Endothelial cell of umbilical vein (primary cell): Measurements from ENCODE around the gene USP51.
"Not testable (repeated sequence)": the region's sequence is repeated elsewhere in the genome, so short reads cannot be mapped to it uniquely, and the experiment has no call there.

Experiments used
- CTCF ChIP-seq, 2 donors: IDR thresholded peaks; 1 replicate in 1 of 2; 2 replicates in 1 of 2; pipeline ENCODE4 v1.5.1; 2011; ENCODE audit warnings: low read length in 2 of 2, mild to moderate bottlenecking in 2 of 2, moderate library complexity in 2 of 2, control low read depth in 1 of 2, inconsistent platforms in 1 of 2, low read depth in 1 of 2; ENCODE audit not compliant: insufficient read depth in 1 of 2; ENCODE audit errors: extremely low read depth in 1 of 2
- EZH2 ChIP-seq: IDR thresholded peaks from 2 replicates; pipeline ENCODE4 v1.6.1; 2012; ENCODE audit warnings: borderline replicate concordance, low read depth, mild to moderate bottlenecking, moderate library complexity, low read length, inconsistent platforms; ENCODE audit not compliant: severe bottlenecking
- FOS ChIP-seq: IDR thresholded peaks from 2 replicates; pipeline ENCODE4 v1.6.1; 2011; ENCODE audit warnings: mild to moderate bottlenecking, low read length, moderate library complexity, borderline replicate concordance; ENCODE audit not compliant: insufficient read depth
- GATA2 ChIP-seq: IDR thresholded peaks from 2 replicates; pipeline ENCODE4 v1.7.0; 2011; ENCODE audit warnings: low read depth, mild to moderate bottlenecking, moderate library complexity, mixed read lengths, low read length; ENCODE audit not compliant: insufficient read length, insufficient read depth
- JUN ChIP-seq: IDR thresholded peaks from 2 replicates; pipeline ENCODE4 v1.6.1; 2011; ENCODE audit warnings: borderline replicate concordance, low read depth; ENCODE audit not compliant: insufficient read length, insufficient read depth
- MAX ChIP-seq: IDR thresholded peaks from 2 replicates; pipeline ENCODE4 v1.6.1; 2011; ENCODE audit not compliant: insufficient read depth, insufficient read length
- MYC ChIP-seq: IDR thresholded peaks from one replicate; pipeline ENCODE4 v1.6.1; 2011; ENCODE audit warnings: mild to moderate bottlenecking, low read depth, low read length
- POLR2A ChIP-seq: IDR thresholded peaks from 2 replicates; pipeline ENCODE4 v1.6.1; 2012; ENCODE audit warnings: low read depth, mild to moderate bottlenecking, control low read depth, low read length
- POLR2AphosphoS5 ChIP-seq: IDR thresholded peaks from 2 replicates; pipeline ENCODE4 v1.6.1; 2012; ENCODE audit warnings: low read depth, mild to moderate bottlenecking, control low read depth, low read length, moderate library complexity; ENCODE audit not compliant: insufficient read depth

DNA sequence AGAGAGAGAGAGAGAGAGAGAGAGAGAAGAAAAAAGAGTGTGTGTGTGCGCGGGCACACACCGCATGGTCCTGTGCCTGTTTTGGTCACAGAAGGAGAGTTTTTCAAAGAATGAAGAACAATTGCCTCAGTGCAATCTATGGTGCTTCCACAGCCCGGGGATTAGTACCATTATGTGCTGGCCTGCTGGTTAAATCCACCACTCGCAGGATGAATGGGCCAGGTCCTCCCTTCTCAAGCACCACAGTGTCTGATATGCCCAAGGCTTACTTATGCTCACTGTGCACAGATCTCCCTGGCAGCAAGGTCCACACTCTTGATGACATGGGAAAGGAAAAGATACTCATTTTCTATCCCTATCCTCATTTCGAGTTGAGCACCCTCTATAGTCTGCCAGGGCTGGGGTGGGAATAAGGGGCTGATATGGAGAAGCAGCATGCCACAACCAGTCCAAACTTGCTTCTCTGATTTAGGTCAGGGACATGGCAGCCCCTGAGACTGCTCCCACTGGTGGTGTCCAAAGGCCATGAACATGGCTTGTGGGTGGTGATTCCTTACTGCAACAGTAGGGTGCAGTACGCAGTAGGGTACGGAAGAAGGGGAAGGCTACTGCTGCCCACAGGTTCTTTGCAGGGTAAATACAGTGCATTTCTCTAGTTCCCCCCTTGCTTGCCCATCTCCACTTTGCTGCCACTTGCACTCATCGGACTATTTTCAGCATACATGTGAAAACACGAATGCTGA lies 18.9 kb upstream of the USP51 start:
- not testable (repeated sequence) for TF ChIP-seq CTCF (IDR thresholded peaks at IDR 0.05; ENCODE audit: extremely low read depth in 1 of 2, insufficient read depth in 1 of 2, low read depth in 1 of 2, low read length in 2 of 2); EZH2; MAX; POLR2A; JUN; POLR2AphosphoS5; MYC; FOS; GATA2
